IMR-90 (cell line): ENCODE results near the gene GLUD1. TPM values are rescaled to one million over a fixed set of nuclear protein-coding genes. Genes with fewer than 3 reads are reported as not detected.

ENCODE experiments used
- ATAC-seq: fragments of 200-7000 bp; cut with Tn5 transposase; 2 replicates; pipeline ENCODE4 v1.9.1; 2020; ENCODE audit warnings: low read depth, mild to moderate bottlenecking, moderate library complexity
- BruUV-seq: library from RNA; stranded (reverse); fragments of 400-500 nt; replicated peaks from 2 replicates; lab custom pipeline; 2021; lab: Mats Ljungman, UMichigan
- CTCF ChIA-PET: fragments of 300-600 bp; formaldehyde crosslinking; extraction: SDS; loops from one replicate; lab custom pipeline; 2021; ENCODE audit warnings: antibody characterized with exemption; lab: Yijun Ruan, JAX
- POLR2A ChIA-PET: fragments of 300-600 bp; sonication (Branson Sonifier 250); formaldehyde crosslinking; loops from one replicate; lab custom pipeline; 2022; ENCODE audit warnings: antibody characterized with exemption; ENCODE audit not compliant: unreplicated experiment; lab: Charles Lee
- DNase-seq: peaks from one replicate; pipeline ENCODE4 v3.0.0; 2013
- H2AFZ ChIP-seq: replicated peaks from 2 replicates; pipeline ENCODE3; 2013; ENCODE audit warnings: low read length, mild to moderate bottlenecking; ENCODE audit not compliant: poor library complexity
- H2AK5ac ChIP-seq: 2 replicates; pipeline ENCODE4 v1.6.1; 2013; ENCODE audit warnings: low read depth, low read length, inconsistent platforms
- H2AK9ac ChIP-seq: replicated peaks from 2 replicates; pipeline ENCODE3; 2013; ENCODE audit warnings: mild to moderate bottlenecking, low read depth, low read length, moderate library complexity; ENCODE audit not compliant: poor library complexity
- H2BK120ac ChIP-seq: 2 replicates; pipeline ENCODE4 v1.6.1; 2013; ENCODE audit warnings: low read depth, low read length, inconsistent platforms
- H2BK15ac ChIP-seq: 3 replicates; pipeline ENCODE4 v1.6.1; 2013; ENCODE audit warnings: low read depth, low read length, inconsistent platforms
- H2BK20ac ChIP-seq: 2 replicates; pipeline ENCODE4 v1.6.1; 2013; ENCODE audit warnings: low read depth, mild to moderate bottlenecking, inconsistent platforms, low read length, moderate library complexity
- H2BK5ac ChIP-seq: 2 replicates; pipeline ENCODE4 v1.6.1; 2013; ENCODE audit warnings: mild to moderate bottlenecking, low read depth, low read length, inconsistent platforms; ENCODE audit not compliant: poor library complexity, severe bottlenecking
- H3K14ac ChIP-seq: replicated peaks from 2 replicates; pipeline ENCODE4 v1.6.1; 2013; ENCODE audit warnings: low read depth, low read length, inconsistent platforms
- H3K18ac ChIP-seq: 2 replicates; pipeline ENCODE4 v1.6.1; 2013; ENCODE audit warnings: low read depth, low read length, control low read depth
- H3K23ac ChIP-seq: 2 replicates; pipeline ENCODE4 v1.6.1; 2013; ENCODE audit warnings: low read depth, low read length, inconsistent platforms
- H3K27ac ChIP-seq: 2 replicates; pipeline ENCODE4 v1.5.1; 2013; ENCODE audit warnings: mild to moderate bottlenecking, control low read depth, low read length; ENCODE audit not compliant: insufficient read depth
- H3K27me3 ChIP-seq: 2 replicates; pipeline ENCODE4 v1.6.1; 2013; ENCODE audit warnings: low read length; ENCODE audit not compliant: control insufficient read depth, insufficient read depth
- H3K36me3 ChIP-seq: 2 replicates; pipeline ENCODE4 v1.6.1; 2013; ENCODE audit warnings: low read length, mixed read lengths; ENCODE audit not compliant: control insufficient read depth, insufficient read depth
- H3K4ac ChIP-seq: 2 replicates; pipeline ENCODE4 v1.6.1; 2013; ENCODE audit warnings: low read depth, low read length, inconsistent platforms
- H3K4me1 ChIP-seq: 2 replicates; pipeline ENCODE4 v1.6.1; 2013; ENCODE audit warnings: low read length, mixed read lengths; ENCODE audit not compliant: control insufficient read depth, insufficient read depth
- H3K4me2 ChIP-seq: 2 replicates; pipeline ENCODE4 v1.6.1; 2013; ENCODE audit warnings: low read depth, mild to moderate bottlenecking, control low read depth, low read length, moderate library complexity
- H3K4me3 ChIP-seq: 2 replicates; pipeline ENCODE4 v1.5.1; 2013; ENCODE audit warnings: low read depth, mild to moderate bottlenecking, control low read depth, low read length, moderate library complexity; ENCODE audit not compliant: insufficient read depth
- H3K56ac ChIP-seq: 2 replicates; pipeline ENCODE4 v1.6.1; 2013; ENCODE audit warnings: low read length, inconsistent platforms; ENCODE audit not compliant: insufficient read depth; ENCODE audit errors: extremely low read depth
- H3K79me1 ChIP-seq, 2 experiments: 2 replicates each; pipeline ENCODE4 v1.6.1; 2013; ENCODE audit warnings: low read length in 2 of 2, inconsistent platforms in 1 of 2, low read depth in 1 of 2
- H3K9ac ChIP-seq: 2 replicates; pipeline ENCODE4 v1.6.1; 2013; ENCODE audit warnings: low read depth, low read length, control low read depth
- H3K9me1 ChIP-seq: 2 replicates; pipeline ENCODE4 v1.6.1; 2013; ENCODE audit warnings: low read length, inconsistent platforms; ENCODE audit not compliant: insufficient read depth
- H3K9me3 ChIP-seq: 2 replicates; pipeline ENCODE4 v1.6.1; 2013; ENCODE audit warnings: low read length; ENCODE audit not compliant: control insufficient read depth, insufficient read depth
- H4K20me1 ChIP-seq: 2 replicates; pipeline ENCODE4 v1.6.1; 2013; ENCODE audit warnings: low read length, inconsistent platforms; ENCODE audit not compliant: insufficient read depth
- H4K5ac ChIP-seq: 2 replicates; pipeline ENCODE4 v1.6.1; 2013; ENCODE audit warnings: mild to moderate bottlenecking, low read depth, low read length, control low read depth
- H4K8ac ChIP-seq, 2 experiments: 2 replicates each; pipeline ENCODE4 v1.6.1; 2013; ENCODE audit warnings: low read depth in 2 of 2, low read length in 2 of 2, control low read depth in 1 of 2, inconsistent platforms in 1 of 2
- H4K91ac ChIP-seq: 2 replicates; pipeline ENCODE4 v1.6.1; 2013; ENCODE audit warnings: low read depth, low read length, inconsistent platforms; ENCODE audit not compliant: insufficient read depth
- BHLHE40 ChIP-seq: fragments of 150-350 bp; IDR thresholded peaks from 2 replicates; pipeline ENCODE4 v1.6.1; 2016; ENCODE audit warnings: mild to moderate bottlenecking, low read depth, low read length
- CHD1 ChIP-seq: IDR thresholded peaks from 2 replicates; pipeline ENCODE4 v1.6.1; 2012; ENCODE audit warnings: low read depth, low read length, improper control_type of control experiment
- CTCF ChIP-seq: conservative IDR thresholded peaks from 2 replicates; pipeline ENCODE4 v1.5.1; 2012; ENCODE audit warnings: mild to moderate bottlenecking, low read depth, low read length, improper control_type of control experiment
- FOS ChIP-seq: fragments of 150-350 bp; IDR thresholded peaks from 2 replicates; pipeline ENCODE4 v1.6.1; 2016; ENCODE audit warnings: low read depth, low read length
- MAZ ChIP-seq: IDR thresholded peaks from 2 replicates; pipeline ENCODE4 v1.6.1; 2012; ENCODE audit warnings: low read depth, mild to moderate bottlenecking, low read length, improper control_type of control experiment, moderate library complexity, borderline replicate concordance
- MXI1 ChIP-seq: IDR thresholded peaks from 2 replicates; pipeline ENCODE4 v1.6.1; 2012; ENCODE audit warnings: low read depth, mild to moderate bottlenecking, low read length, moderate library complexity, borderline replicate concordance
- NFE2L2 ChIP-seq: fragments of 150-350 bp; IDR thresholded peaks from 2 replicates; pipeline ENCODE4 v1.6.1; 2016; ENCODE audit warnings: low read depth, mild to moderate bottlenecking, low read length
- POLR2A ChIP-seq: IDR thresholded peaks from 2 replicates; pipeline ENCODE4 v1.6.1; 2012; ENCODE audit warnings: mild to moderate bottlenecking, low read depth, low read length
- RCOR1 ChIP-seq: IDR thresholded peaks from 2 replicates; pipeline ENCODE4 v1.6.1; 2012; ENCODE audit warnings: mild to moderate bottlenecking, low read length, improper control_type of control experiment; ENCODE audit not compliant: insufficient replicate concordance
- RFX5 ChIP-seq: IDR thresholded peaks from 2 replicates; pipeline ENCODE4 v1.8.0; 2012; ENCODE audit warnings: low read depth, mild to moderate bottlenecking, low read length, moderate library complexity
- SMC3 ChIP-seq: fragments of 150-350 bp; IDR thresholded peaks from 2 replicates; pipeline ENCODE4 v1.6.1; 2016; ENCODE audit warnings: low read depth, mild to moderate bottlenecking, antibody characterized with exemption, low read length, moderate library complexity
- WGBS, 2 experiments: methylation state at CpG; one replicate each; pipeline versions ENCODE4 v1.1.5 to v1.1.7; 2013; ENCODE audit warnings: missing lambda C conversion rate in 2 of 2; ENCODE audit not compliant: insufficient read length in 1 of 2; ENCODE audit errors: extremely low coverage in 2 of 2; 5-methylcytosine and 5-hydroxymethylcytosine counted together
- dilution Hi-C: fragments of 300-500 bp; cut with HindIII; formaldehyde crosslinking; loops from one replicate; pipeline ENCODE4 v1.14.3; 2018; ENCODE audit warnings: low sequenced_read_pairs; ENCODE audit not compliant: unreplicated experiment
- in situ Hi-C: fragments of 300-500 bp; cut with MboI; formaldehyde crosslinking; loops from 3 replicates; pipeline ENCODE4 v1.14.3; 2019; ENCODE audit warnings: low sequenced_read_pairs, inconsistent platforms, mixed read lengths
- intact Hi-C: fragments of 100-400 bp; cut with micrococcal nuclease; formaldehyde crosslinking; loops from 2 replicates; pipeline ENCODE4 v1.10.0; 2022
- polyA plus RNA-seq, 3 experiments: library from polyadenylated mRNA; depleted of rRNA; stranded (reverse); fragments of >200 nt; gene quantifications; 2 replicates each; pipeline ENCODE4 v1.2.3, GENCODE V29; 2012; ENCODE audit warnings: low replicate concordance in 1 of 3
- total RNA-seq: library from RNA; depleted of rRNA; stranded (reverse); fragments of >200 nt; gene quantifications from 2 replicates; pipeline ENCODE4 v1.2.3, GENCODE V29; 2012
- TF ChIP-seq, protein P1 (sequence below): fragments of 150-350 bp; IDR thresholded peaks from 2 replicates; pipeline ENCODE4 v1.6.1; 2017; ENCODE audit warnings: mild to moderate bottlenecking, antibody characterized with exemption, low read length, low read depth
- TF ChIP-seq, protein P2 (sequence below): fragments of 150-350 bp; IDR thresholded peaks from 2 replicates; pipeline ENCODE4 v1.6.1; 2016; ENCODE audit warnings: low read depth, mild to moderate bottlenecking, low read length, moderate library complexity, borderline replicate concordance

GLUD1 gene
- total and polyA plus RNA-seq, 2 of the 4 experiments (the other 2 are of a cell fraction), result 64.8 to 210 TPM

DNA sequence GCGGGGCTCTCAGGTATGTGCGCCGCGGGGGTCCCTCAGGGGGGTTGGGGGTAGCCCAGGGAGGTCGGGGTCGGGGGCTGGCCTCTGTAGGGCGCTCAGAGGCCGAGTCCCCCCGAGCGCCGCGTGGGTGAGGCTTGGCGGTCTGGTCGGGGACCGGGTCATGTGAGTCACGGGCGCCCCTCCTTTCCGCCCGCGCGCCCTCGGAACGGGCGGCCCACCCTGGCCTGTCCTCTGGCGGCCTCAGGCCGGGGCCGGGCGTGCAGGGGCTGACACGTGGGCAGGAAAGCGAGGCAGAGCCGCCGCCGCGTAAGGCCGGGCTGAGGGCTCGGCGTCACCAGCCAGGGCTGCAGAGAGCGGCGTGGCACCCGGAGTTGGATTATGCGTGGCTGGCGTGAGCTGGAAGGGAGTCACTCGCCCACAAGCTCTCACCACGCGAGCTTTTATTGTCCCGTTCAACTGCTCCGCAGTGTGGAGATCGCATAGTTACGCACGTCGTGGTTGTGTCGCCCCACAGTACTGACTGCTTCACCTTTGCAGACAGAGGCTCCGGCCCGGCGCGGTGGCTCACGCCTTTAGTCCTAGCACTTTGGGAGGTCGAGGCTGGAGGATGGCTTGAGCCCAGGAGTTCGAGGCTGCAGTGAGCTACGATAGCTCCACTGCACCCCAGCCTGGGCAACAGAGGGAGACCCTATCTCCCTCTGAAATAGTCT is 748 bp upstream of the GLUD1 start:
- peak overlapping the region; percentile 99 for H3K14ac ChIP-seq
- peak; percentile 97 for TF ChIP-seq MXI1
- TF ChIP-seq, protein P1, sequence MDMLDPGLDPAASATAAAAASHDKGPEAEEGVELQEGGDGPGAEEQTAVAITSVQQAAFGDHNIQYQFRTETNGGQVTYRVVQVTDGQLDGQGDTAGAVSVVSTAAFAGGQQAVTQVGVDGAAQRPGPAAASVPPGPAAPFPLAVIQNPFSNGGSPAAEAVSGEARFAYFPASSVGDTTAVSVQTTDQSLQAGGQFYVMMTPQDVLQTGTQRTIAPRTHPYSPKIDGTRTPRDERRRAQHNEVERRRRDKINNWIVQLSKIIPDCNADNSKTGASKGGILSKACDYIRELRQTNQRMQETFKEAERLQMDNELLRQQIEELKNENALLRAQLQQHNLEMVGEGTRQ, result peak; percentile 75
- 0 out of 2 replicates have a peak, but pooled peaks have one; percentile 14 for TF ChIP-seq FOS
- peak; percentile 78 for TF ChIP-seq MAZ
- TF ChIP-seq RCOR1, result peak; percentile 7
- TF ChIP-seq SMC3, result peak; percentile 2; the same call in 1 of the 2 replicates
- TF ChIP-seq NFE2L2, result no peak
- peak; percentile 61; the same call in 1 of the 2 replicates for TF ChIP-seq BHLHE40
- TF ChIP-seq RFX5, result no peak
- peak; percentile 83 for TF ChIP-seq POLR2A
- TF ChIP-seq CTCF, result no peak
- no peak for TF ChIP-seq CHD1
- TF ChIP-seq, protein P2, sequence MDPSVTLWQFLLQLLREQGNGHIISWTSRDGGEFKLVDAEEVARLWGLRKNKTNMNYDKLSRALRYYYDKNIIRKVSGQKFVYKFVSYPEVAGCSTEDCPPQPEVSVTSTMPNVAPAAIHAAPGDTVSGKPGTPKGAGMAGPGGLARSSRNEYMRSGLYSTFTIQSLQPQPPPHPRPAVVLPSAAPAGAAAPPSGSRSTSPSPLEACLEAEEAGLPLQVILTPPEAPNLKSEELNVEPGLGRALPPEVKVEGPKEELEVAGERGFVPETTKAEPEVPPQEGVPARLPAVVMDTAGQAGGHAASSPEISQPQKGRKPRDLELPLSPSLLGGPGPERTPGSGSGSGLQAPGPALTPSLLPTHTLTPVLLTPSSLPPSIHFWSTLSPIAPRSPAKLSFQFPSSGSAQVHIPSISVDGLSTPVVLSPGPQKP, result no peak
- POLR2A ChIA-PET, result no interaction called here

More for the DNA sequence above, 748 bp upstream of the GLUD1 start:
- H3K18ac ChIP-seq, result peak overlapping the region; percentile 44
- WGBS, 2 experiments, result 1% methylated on average over 36 of the region's 60 CpGs; no CpG with 5 or more reads in 1 of the 2 experiments
- ATAC-seq, result peak; percentile 70
- peak overlapping the region; percentile 93 for H4K91ac ChIP-seq
- peak overlapping the region; percentile 85 for H4K5ac ChIP-seq
- no TSS peak for BruUV-seq
- H3K23ac ChIP-seq, result peak overlapping the region; percentile 99
- H3K9me3 ChIP-seq, result no peaks in the 10 kb centered on the region
- H2BK20ac ChIP-seq, result peak overlapping the region; percentile 57; the same call in 1 of the 2 replicates
- peaks cover 6% of the 10 kb centered on the region for H3K4me1 ChIP-seq
- in situ Hi-C loops (no loop called here), dilution Hi-C loops (no loop called here), intact Hi-C loops (no loop called here)
- peak overlapping the region; percentile 94 for H2AFZ ChIP-seq
- peak overlapping the region; percentile 76 for H3K4me3 ChIP-seq
- H2BK15ac ChIP-seq, result peak overlapping the region; percentile 43; the same call in 2 of the 3 replicates
- peak overlapping the region; percentile 98 for H3K9ac ChIP-seq
- H3K4ac ChIP-seq, result peak overlapping the region; percentile 98
- H4K20me1 ChIP-seq, result peaks cover 25% of the 10 kb centered on the region
- H3K27me3 ChIP-seq, result no peaks in the 10 kb centered on the region
- peak overlapping the region; percentile 90 to 91 for H4K8ac ChIP-seq
- H3K56ac ChIP-seq, result peak overlapping the region; percentile 89
- peaks cover 6% of the 10 kb centered on the region; the same call in 1 of the 2 replicates for H3K9me1 ChIP-seq
- H2AK5ac ChIP-seq, result peak overlapping the region; percentile 79
- peak overlapping the region; percentile 95 for H3K27ac ChIP-seq
- CTCF ChIA-PET, result interaction anchor here (1.2 kb wide), 1 partner anchor 9 kb away, joined by 3 read pairs; no protein-coding TSS in a partner anchor
- peak; percentile 80 for DNase-seq
- H3K4me2 ChIP-seq, result peak overlapping the region; percentile 76
- H2BK5ac ChIP-seq, result peak overlapping the region; percentile 74
- H2BK120ac ChIP-seq, result peak overlapping the region; percentile 80
- peaks cover 9 to 62% of the 10 kb centered on the region in 2 experiments for H3K79me1 ChIP-seq
- peak overlapping the region; percentile 95 for H2AK9ac ChIP-seq
- H3K36me3 ChIP-seq, result peaks cover 4% of the 10 kb centered on the region; the same call in 1 of the 2 replicates
